ENCODE results near the gene POLR1C.

DNA sequence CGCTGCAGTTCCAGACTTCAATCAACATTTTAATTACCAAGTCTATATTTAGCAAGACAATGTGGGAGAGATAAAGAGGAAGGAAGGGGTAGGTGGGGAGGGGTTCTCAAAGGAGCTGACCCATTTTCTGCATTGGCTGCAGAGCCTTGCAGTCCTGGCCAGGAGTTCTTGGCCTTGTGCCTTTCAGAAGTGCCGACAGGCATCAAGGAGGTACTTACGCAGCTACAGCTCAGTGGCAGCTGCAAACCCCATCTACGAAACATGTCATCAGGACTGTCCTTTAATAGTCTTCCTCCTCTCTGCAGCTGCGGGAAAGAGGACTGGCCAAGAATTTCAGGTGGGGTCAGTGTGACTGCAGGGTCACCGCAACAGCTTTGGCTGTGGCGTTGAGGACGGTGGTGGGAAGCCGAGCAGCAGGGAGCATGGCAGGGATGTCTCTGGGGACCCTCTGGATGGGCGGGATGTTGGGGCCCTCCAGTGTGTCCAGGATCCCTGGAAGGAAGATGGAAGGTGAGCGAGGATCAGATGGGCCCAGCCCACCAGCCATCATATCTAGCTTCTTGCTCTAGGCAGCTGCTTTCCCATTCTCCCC, 5.0 kb upstream of the POLR1C start:
- TF ChIP-seq, protein P1, sequence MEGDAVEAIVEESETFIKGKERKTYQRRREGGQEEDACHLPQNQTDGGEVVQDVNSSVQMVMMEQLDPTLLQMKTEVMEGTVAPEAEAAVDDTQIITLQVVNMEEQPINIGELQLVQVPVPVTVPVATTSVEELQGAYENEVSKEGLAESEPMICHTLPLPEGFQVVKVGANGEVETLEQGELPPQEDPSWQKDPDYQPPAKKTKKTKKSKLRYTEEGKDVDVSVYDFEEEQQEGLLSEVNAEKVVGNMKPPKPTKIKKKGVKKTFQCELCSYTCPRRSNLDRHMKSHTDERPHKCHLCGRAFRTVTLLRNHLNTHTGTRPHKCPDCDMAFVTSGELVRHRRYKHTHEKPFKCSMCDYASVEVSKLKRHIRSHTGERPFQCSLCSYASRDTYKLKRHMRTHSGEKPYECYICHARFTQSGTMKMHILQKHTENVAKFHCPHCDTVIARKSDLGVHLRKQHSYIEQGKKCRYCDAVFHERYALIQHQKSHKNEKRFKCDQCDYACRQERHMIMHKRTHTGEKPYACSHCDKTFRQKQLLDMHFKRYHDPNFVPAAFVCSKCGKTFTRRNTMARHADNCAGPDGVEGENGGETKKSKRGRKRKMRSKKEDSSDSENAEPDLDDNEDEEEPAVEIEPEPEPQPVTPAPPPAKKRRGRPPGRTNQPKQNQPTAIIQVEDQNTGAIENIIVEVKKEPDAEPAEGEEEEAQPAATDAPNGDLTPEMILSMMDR (IDR thresholded peaks at IDR 0.05; ENCODE audit: low read depth, low read length, missing input control): no peak
- TF ChIP-seq RAD21 (IDR thresholded peaks at IDR 0.05) (no peak), GABPA (IDR thresholded peaks at IDR 0.05 in 1 of 2, conservative IDR thresholded peaks at IDR 0.05 in 1 of 2) (no peak), NR2F2 (IDR thresholded peaks at IDR 0.05) (no peak), REST (IDR thresholded peaks at IDR 0.05) (no peak), SP1 (IDR thresholded peaks at IDR 0.05) (no peak), TAF1 (conservative IDR thresholded peaks at IDR 0.05) (no peak), YY1 (IDR thresholded peaks at IDR 0.05) (no peak), ATF3 (IDR thresholded peaks at IDR 0.05) (no peak)
- TF ChIP-seq, protein P2, sequence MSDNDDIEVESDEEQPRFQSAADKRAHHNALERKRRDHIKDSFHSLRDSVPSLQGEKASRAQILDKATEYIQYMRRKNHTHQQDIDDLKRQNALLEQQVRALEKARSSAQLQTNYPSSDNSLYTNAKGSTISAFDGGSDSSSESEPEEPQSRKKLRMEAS (IDR thresholded peaks at IDR 0.05): no peak

Data from liver (tissue), 3 donors.